A673 (cell line): ENCODE results near the gene AFF1.

ENCODE experiments used
- EZH2 ChIP-seq: fragments of 200-600 bp; sonication (generic); IDR thresholded peaks from 2 replicates; pipeline ENCODE4 v1.6.1; 2017; ENCODE audit warnings: borderline replicate concordance, low read depth, mild to moderate bottlenecking, mixed read lengths, antibody characterized with exemption, low read length; ENCODE audit not compliant: poor library complexity, severe bottlenecking
- TF ChIP-seq, protein P1 (sequence below): fragments of 300-800, 200-600 bp; sonication (generic); conservative IDR thresholded peaks from 2 replicates; pipeline ENCODE4 v1.5.1; 2017; ENCODE audit warnings: low read depth, mild to moderate bottlenecking, antibody characterized with exemption, low read length, moderate library complexity, mixed read lengths

DNA sequence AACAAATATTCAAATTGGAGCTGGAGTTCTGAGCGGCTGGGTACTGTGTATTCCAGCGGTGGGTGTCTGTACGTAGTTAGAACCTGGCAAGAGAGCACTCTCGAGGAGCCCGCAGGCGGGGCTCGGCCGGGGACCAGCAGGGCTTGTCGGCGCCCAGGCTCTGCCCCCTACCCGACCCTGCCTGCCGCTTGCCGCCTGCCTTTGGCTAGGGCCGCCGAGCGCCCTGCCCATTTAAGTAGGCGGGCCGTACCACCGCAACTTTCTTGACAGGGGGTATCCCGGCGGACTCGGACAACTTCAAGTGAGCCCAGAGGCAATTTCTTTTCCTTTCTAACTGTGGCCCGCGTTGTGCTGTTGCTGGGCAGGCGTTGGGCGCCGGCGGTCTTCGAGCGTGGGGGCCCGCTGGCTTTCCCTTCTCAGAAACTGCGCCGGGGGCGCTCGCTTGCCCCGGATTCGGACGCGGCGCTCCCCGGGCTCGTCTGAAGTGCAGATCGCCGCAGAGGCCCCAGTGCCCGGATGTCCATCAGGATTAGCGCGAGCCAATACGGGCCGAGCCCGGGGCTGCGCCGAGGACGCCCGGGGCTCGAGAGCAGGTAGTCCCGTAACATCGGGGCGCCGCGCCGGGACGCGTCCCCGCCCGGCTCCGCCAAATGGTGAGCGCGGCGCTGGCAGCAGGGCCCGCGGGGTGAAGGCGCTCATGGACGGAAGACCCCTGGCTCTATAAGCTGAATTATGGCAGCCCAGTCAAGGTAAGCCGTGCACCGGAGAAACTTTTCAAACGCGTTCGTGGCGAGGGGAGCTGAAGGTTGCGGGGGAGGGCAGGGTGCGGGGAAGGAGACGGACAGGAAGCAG, 72.1 kb downstream of the AFF1 start:
- TF ChIP-seq, protein P1, sequence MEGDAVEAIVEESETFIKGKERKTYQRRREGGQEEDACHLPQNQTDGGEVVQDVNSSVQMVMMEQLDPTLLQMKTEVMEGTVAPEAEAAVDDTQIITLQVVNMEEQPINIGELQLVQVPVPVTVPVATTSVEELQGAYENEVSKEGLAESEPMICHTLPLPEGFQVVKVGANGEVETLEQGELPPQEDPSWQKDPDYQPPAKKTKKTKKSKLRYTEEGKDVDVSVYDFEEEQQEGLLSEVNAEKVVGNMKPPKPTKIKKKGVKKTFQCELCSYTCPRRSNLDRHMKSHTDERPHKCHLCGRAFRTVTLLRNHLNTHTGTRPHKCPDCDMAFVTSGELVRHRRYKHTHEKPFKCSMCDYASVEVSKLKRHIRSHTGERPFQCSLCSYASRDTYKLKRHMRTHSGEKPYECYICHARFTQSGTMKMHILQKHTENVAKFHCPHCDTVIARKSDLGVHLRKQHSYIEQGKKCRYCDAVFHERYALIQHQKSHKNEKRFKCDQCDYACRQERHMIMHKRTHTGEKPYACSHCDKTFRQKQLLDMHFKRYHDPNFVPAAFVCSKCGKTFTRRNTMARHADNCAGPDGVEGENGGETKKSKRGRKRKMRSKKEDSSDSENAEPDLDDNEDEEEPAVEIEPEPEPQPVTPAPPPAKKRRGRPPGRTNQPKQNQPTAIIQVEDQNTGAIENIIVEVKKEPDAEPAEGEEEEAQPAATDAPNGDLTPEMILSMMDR = no peak
- no peak for TF ChIP-seq EZH2
